ENCODE data around the gene BTNL8.

GRCh38 chr5:180970875-180971274, 71.9 kb downstream of the BTNL8 start:
- TF ChIP-seq CTCF (IDR thresholded peaks at IDR 0.05) (no peak), POLR2A (IDR thresholded peaks at IDR 0.05) (no peak)
